ENCODE results near the gene SPDYE17.
"Not testable (repeated sequence)": the region's sequence is repeated elsewhere in the genome, so short reads cannot be mapped to it uniquely, and the experiment has no call there.

- not testable (repeated sequence) for TF ChIP-seq PHF8 (conservative IDR thresholded peaks at IDR 0.05; ENCODE audit: low read depth, low read length); CTCF (IDR thresholded peaks at IDR 0.05; ENCODE audit: control extremely low read depth in 1 of 3, insufficient read depth in 1 of 3, low read depth in 1 of 3, low read length in 3 of 3); FOSL1 (IDR thresholded peaks at IDR 0.05; ENCODE audit: insufficient read depth, low read depth, low read length); POLR2AphosphoS5 (IDR thresholded peaks at IDR 0.05; ENCODE audit: low read depth, low read length); GABPA (IDR thresholded peaks at IDR 0.05; ENCODE audit: borderline replicate concordance, insufficient read depth, low read length); EZH2 (IDR thresholded peaks at IDR 0.05; ENCODE audit: low read depth, low read length, severe bottlenecking); RFX5 (IDR thresholded peaks at IDR 0.05; ENCODE audit: borderline replicate concordance, low read depth, low read length); CHD2 (IDR thresholded peaks at IDR 0.05; ENCODE audit: low read length); POLR2A (IDR thresholded peaks at IDR 0.05; ENCODE audit: control extremely low read depth in 1 of 2, low read depth in 2 of 2, low read length in 2 of 2); HDAC6 (IDR thresholded peaks at IDR 0.05; ENCODE audit: low read depth, low read length); SUZ12 (IDR thresholded peaks at IDR 0.05; ENCODE audit: low read length)
Observed at GRCh38 chr7:77074786-77075396, 42.7 kb upstream of the SPDYE17 start.

All from H1 (cell line).